Natural killer cell treated with Interleukin-12 subunit alpha and Interleukin-12 subunit beta and Interleukin-15 and Interleukin-18, amount 100 ng/mL, for 72 hours (primary cell): ENCODE measurements around the gene PPFIA4. TPM values are rescaled to one million over a fixed set of nuclear protein-coding genes. Genes with fewer than 3 reads are reported as not detected.

Source experiments
- ATAC-seq, 2 donors: fragments of 150-1000 bp; cut with Tn5 transposase in 1 of 2; sonication (Bioruptor Pico), chemical (Tn5 transposase) in 1 of 2; 2 replicates each; pipeline ENCODE4 v1.10.0; 2021
- DNase-seq: peaks from one replicate; pipeline ENCODE4 v3.0.0; 2022; ENCODE audit warnings: low spot score
- H3K27ac Mint-ChIP-seq, 2 donors: 1 replicate in 1 of 2; 2 replicates in 1 of 2; pipeline ENCODE4 v1.8.0; 2022; ENCODE audit warnings: mixed read lengths in 2 of 2, mild to moderate bottlenecking in 1 of 2, moderate library complexity in 1 of 2
- H3K27me3 Mint-ChIP-seq, 2 donors: 1 replicate in 1 of 2; 2 replicates in 1 of 2; pipeline ENCODE4 v1.8.0; 2022; ENCODE audit warnings: mixed read lengths in 2 of 2
- H3K36me3 Mint-ChIP-seq: one replicate; pipeline ENCODE4 v1.8.0; 2022; ENCODE audit warnings: mixed read lengths
- H3K4me1 Mint-ChIP-seq, 2 donors: 1 replicate in 1 of 2; 2 replicates in 1 of 2; pipeline ENCODE4 v1.8.0; 2022; ENCODE audit warnings: low read depth in 2 of 2, mixed read lengths in 2 of 2, mild to moderate bottlenecking in 1 of 2
- H3K4me3 Mint-ChIP-seq: one replicate; pipeline ENCODE4 v1.8.0; 2022; ENCODE audit warnings: mixed read lengths
- H3K9me3 Mint-ChIP-seq: 2 replicates; pipeline ENCODE4 v1.8.0; 2022; ENCODE audit warnings: mixed read lengths
- total RNA-seq, 2 donors: library from RNA; stranded (reverse); gene quantifications; one replicate each; pipeline ENCODE4 v1.2.3, GENCODE V29; 2022

PPFIA4 gene
- total RNA-seq, 2 donors from 2014 or later: 19.6 to 44.7 TPM

GRCh38 chr1:203065191-203065590 lies 38.9 kb downstream of the PPFIA4 start:
- DNase-seq: no peak
- Mint-ChIP-seq H3K27ac (no peak overlapping the region), H3K36me3 (no peaks in the 10 kb centered on the region), H3K27me3 (peaks cover 10 to 16% of the 10 kb centered on the region in 2 donors), H3K4me1 (no peaks in the 10 kb centered on the region), H3K9me3 (no peaks in the 10 kb centered on the region), H3K4me3 (no peak overlapping the region)
- no peak for ATAC-seq

DNA sequence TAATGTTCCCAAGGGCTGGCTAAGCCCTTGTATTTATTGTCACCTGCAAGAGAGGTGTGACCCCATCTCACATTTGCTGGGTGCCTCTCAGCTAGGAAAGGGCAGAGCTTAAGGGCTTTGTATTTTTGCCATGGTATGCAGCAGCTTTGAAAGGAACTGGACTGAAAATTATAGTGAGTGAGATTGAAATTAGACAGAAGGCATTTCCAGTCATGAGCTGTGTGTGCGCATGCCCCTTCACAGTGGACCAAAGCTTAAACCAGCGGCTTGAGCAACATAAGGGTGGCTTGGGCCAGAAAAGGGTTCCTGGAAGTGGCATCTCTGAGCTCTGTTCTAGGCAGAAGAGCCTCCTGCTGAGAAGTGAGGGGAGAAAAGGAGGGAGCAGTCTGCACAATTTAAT lies 39.7 kb downstream of the PPFIA4 start:
- H3K4me1 Mint-ChIP-seq: no peaks in the 10 kb centered on the region
- no peaks in the 10 kb centered on the region for H3K9me3 Mint-ChIP-seq

DNA sequence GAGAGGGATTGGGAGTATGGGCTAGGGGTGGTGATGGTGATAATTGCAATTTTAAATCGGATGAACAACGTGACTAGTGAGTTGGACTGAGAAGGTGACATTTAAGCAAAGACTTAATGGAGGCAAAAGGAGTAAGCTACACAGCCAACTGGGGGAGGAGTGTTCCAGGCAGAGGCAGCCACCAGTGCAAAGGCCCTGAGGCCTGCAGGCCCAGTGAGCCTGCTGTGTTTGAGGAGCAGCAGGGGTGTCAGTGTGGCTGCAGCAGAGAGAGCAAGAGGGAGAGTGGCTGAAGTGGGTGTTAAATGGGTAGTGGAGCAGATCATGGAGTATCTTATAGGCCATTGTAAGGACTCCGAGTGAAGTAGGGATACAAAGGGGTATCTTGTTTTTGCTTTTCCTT lies 40.7 kb downstream of the PPFIA4 start:
- no peaks in the 10 kb centered on the region for H3K36me3 Mint-ChIP-seq

More for the DNA sequence above, 39.7 kb downstream of the PPFIA4 start:
- DNase-seq (no peak), ATAC-seq (no peak)
- Mint-ChIP-seq H3K4me3 (no peak overlapping the region), H3K27me3 (peaks cover 7 to 16% of the 10 kb centered on the region in 2 donors), H3K36me3 (no peaks in the 10 kb centered on the region), H3K27ac (no peak overlapping the region)

DNA sequence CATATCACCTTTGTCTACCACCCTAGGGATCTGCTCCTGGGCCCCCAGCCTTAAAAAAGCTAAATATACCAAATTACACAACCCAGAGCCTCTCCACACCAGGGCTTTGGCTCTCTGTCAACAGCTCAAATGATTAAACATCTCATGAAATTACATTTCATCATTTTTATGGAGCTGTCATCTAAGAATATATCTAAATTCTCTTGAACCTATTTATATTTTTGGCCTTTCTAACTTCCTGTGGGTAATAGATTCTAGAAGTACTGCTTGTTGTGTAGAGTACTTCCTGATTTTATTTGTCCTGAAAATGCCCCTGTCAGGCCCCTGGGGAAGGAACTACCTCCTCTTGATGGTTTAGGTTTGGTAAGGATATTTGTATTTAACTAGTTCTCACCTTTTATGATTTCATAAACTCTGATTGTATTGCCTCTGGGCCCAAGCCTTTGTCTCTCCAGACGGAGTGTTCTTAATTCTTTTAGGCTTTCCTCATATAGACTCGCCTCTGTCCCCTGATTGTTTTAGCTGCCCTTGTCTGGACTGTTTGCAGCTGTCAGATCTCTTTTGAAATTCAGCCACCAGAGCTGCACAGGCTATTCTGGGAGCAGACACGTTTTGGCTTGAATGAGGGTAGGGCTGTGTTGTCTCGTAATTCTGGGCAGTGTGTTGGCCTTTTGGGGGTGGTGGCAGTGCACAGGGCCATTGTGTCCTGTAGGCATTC lies 42.9 kb downstream of the PPFIA4 start:
- H3K36me3 Mint-ChIP-seq: no peaks in the 10 kb centered on the region
- no peak overlapping the region for H3K4me3 Mint-ChIP-seq
- peaks cover 23 to 27% of the 10 kb centered on the region in 2 donors for H3K27me3 Mint-ChIP-seq
- no peaks in the 10 kb centered on the region for H3K9me3 Mint-ChIP-seq
- DNase-seq: no peak
- ATAC-seq: no peak
- no peak overlapping the region for H3K27ac Mint-ChIP-seq
- H3K4me1 Mint-ChIP-seq: no peaks in the 10 kb centered on the region

More for the DNA sequence above, 40.7 kb downstream of the PPFIA4 start:
- Mint-ChIP-seq H3K9me3 (no peaks in the 10 kb centered on the region), H3K27ac (no peak overlapping the region), H3K4me3 (no peak overlapping the region), H3K4me1 (no peaks in the 10 kb centered on the region), H3K27me3 (peaks cover 6 to 16% of the 10 kb centered on the region in 2 donors)
- DNase-seq (no peak), ATAC-seq (no peak)

DNA sequence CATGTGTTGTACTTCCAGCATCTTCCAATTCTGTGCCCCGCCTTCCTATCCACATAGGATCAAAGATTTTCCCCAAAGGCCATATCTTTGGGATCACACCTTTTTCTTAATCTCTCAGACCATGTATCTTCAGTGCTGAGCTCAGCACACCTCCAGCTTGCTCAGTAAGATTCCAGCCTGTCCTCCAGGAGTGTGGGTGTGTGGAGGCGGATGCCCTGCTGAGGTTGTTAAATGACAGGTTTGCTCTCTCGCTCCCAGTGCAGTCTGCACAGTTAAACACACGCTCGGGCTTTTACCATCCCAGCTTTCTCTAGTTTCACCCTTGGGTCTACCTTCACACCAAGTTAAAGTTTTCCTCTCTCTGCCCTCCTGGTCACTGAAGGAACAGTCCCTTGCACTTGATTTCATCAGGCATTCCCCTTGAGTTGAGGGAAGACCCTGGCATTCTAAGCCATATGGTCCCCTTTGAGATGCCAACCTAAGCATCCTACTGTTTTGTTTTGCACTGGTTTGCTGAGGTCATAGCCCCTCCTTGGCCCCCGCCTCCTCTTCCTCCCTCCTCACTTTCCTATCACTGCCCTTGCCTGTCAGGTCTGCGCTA lies 45.8 kb downstream of the PPFIA4 start:
- H3K4me3 Mint-ChIP-seq: no peak overlapping the region
- peaks cover 29 to 31% of the 10 kb centered on the region in 2 donors for H3K27me3 Mint-ChIP-seq
- H3K27ac Mint-ChIP-seq: no peak overlapping the region
- H3K9me3 Mint-ChIP-seq: no peaks in the 10 kb centered on the region
- no peaks in the 10 kb centered on the region for H3K36me3 Mint-ChIP-seq
- peaks cover 5 to 6% of the 10 kb centered on the region in 2 donors for H3K4me1 Mint-ChIP-seq
- DNase-seq: no peak
- no peak for ATAC-seq

- Mint-ChIP-seq H3K27ac (no peak overlapping the region), H3K9me3 (no peaks in the 10 kb centered on the region), H3K36me3 (no peaks in the 10 kb centered on the region), H3K4me3 (no peak overlapping the region), H3K4me1 (peaks cover 5 to 6% of the 10 kb centered on the region in 2 donors), H3K27me3 (peaks cover 25 to 29% of the 10 kb centered on the region in 2 donors)
- no peak for DNase-seq
- ATAC-seq: no peak
These were observed 46.6 kb downstream of the PPFIA4 start for GRCh38 chr1:203072911-203073310.

GRCh38 chr1:203073469-203073868 lies 47.2 kb downstream of the PPFIA4 start:
- ATAC-seq (no peak), DNase-seq (peak; percentile 10)
- H3K27me3 Mint-ChIP-seq: peaks cover 25 to 33% of the 10 kb centered on the region in 2 donors
- peaks cover 5 to 6% of the 10 kb centered on the region in 2 donors for H3K4me1 Mint-ChIP-seq
- no peaks in the 10 kb centered on the region for H3K36me3 Mint-ChIP-seq
- H3K4me3 Mint-ChIP-seq: no peak overlapping the region
- H3K9me3 Mint-ChIP-seq: no peaks in the 10 kb centered on the region
- H3K27ac Mint-ChIP-seq: no peak overlapping the region

DNA sequence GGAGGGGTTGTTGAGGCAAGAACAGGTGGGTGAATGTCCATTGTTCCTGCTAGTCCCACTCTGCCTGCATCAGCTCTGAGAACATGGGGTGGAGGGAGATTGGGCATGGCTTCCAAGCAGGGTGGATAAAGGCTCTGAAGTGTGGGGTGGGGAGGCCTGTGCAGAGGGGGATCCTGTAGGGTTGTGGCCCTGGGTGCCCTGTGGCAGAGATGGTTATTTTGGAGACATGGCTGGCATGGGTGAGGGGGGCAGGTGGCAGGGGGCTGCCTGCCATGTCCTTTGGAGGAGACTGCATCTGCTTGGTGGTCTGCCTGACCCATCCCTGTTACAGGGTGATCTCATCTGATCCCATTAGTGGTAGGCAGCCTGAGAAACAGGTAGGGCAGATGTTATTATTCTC lies 48.3 kb downstream of the PPFIA4 start:
- Mint-ChIP-seq H3K4me3 (no peak overlapping the region), H3K27ac (no peak overlapping the region), H3K9me3 (no peaks in the 10 kb centered on the region), H3K36me3 (no peaks in the 10 kb centered on the region), H3K4me1 (peaks cover 5 to 6% of the 10 kb centered on the region in 2 donors), H3K27me3 (peaks cover 34 to 37% of the 10 kb centered on the region in 2 donors)
- DNase-seq (peak; percentile 57), ATAC-seq (no peak)

- ATAC-seq (peak; percentile 25), DNase-seq (peak; percentile 56)
- Mint-ChIP-seq H3K36me3 (no peaks in the 10 kb centered on the region), H3K27ac (no peak overlapping the region), H3K4me3 (no peak overlapping the region), H3K4me1 (peaks cover 5 to 6% of the 10 kb centered on the region in 2 donors), H3K27me3 (peaks cover 42 to 43% of the 10 kb centered on the region in 2 donors), H3K9me3 (no peaks in the 10 kb centered on the region)
These were observed 49.1 kb downstream of the PPFIA4 start for GRCh38 chr1:203075236-203076030.

GRCh38 chr1:203076031-203076511 lies 49.8 kb downstream of the PPFIA4 start:
- Mint-ChIP-seq H3K27ac (no peak overlapping the region), H3K27me3 (peaks cover 43 to 46% of the 10 kb centered on the region in 2 donors), H3K4me1 (peaks cover 5 to 6% of the 10 kb centered on the region in 2 donors), H3K4me3 (peak overlapping the region; percentile 9), H3K9me3 (no peaks in the 10 kb centered on the region), H3K36me3 (no peaks in the 10 kb centered on the region)
- DNase-seq: peak; percentile 49
- peak; percentile 26 to 37 for ATAC-seq

DNA sequence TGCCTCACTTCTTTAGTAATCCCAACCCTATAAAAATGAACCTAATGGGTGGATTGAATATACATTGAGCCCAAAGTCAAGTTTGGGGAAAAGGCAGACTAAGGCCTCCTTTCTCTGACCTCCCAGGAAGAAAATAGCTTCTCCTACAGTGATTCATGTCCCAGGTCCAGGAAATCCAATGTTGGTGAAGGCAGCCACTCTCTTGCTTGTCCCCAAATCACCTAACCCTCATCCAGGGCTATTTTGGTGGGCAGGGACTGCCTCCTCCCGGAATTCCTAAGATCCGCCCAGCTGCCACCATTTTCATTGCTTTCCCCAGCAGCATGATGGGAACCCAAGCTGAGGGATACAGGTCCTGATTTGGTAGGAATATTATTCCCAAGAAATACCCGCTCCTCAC lies 51.1 kb downstream of the PPFIA4 start:
- no peak for ATAC-seq
- Mint-ChIP-seq H3K36me3 (no peaks in the 10 kb centered on the region), H3K9me3 (no peaks in the 10 kb centered on the region), H3K27ac (no peak overlapping the region), H3K27me3 (peaks cover 43 to 51% of the 10 kb centered on the region in 2 donors), H3K4me1 (peaks cover 5 to 6% of the 10 kb centered on the region in 2 donors), H3K4me3 (no peak overlapping the region)
- no peak for DNase-seq

DNA sequence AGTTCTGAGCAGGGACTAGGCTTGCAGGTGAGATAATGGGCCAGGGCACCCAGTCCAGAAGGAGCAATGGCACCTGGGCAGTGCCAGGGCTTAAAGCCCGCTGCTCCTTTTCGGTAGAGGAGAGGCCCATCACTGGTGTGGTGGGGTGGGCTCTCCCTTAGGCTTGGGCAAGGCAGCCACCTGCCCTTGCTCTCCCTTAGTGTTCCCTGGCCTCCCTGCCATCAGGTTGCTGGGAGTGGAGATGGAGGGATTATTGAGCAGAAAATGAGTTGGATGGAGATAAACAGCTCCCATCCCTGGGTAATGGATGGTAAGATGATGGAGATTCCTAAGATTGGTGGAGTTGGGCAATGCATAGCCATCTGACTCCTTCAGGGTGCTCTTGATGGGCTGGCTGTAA lies 51.7 kb downstream of the PPFIA4 start:
- Mint-ChIP-seq H3K4me3 (no peak overlapping the region), H3K27ac (no peak overlapping the region), H3K4me1 (peaks cover 5 to 6% of the 10 kb centered on the region in 2 donors), H3K9me3 (no peaks in the 10 kb centered on the region), H3K36me3 (no peaks in the 10 kb centered on the region), H3K27me3 (peaks cover 40 to 47% of the 10 kb centered on the region in 2 donors)
- DNase-seq: peak; percentile 49
- no peak for ATAC-seq

- Mint-ChIP-seq H3K9me3 (no peaks in the 10 kb centered on the region), H3K4me3 (no peak overlapping the region), H3K36me3 (no peaks in the 10 kb centered on the region), H3K27ac (no peak overlapping the region), H3K27me3 (peaks cover 35 to 42% of the 10 kb centered on the region in 2 donors), H3K4me1 (peaks cover 5 to 6% of the 10 kb centered on the region in 2 donors)
- ATAC-seq (no peak), DNase-seq (peak; percentile 47)
These were observed 52.2 kb downstream of the PPFIA4 start for GRCh38 chr1:203078478-203078877.
